Kidney epithelial cell (primary cell): ENCODE results near the gene EDNRB. TPM values are rescaled to one million over a fixed set of nuclear protein-coding genes. Genes with fewer than 3 reads are reported as not detected.
"Not testable (repeated sequence)": the region's sequence is repeated elsewhere in the genome, so short reads cannot be mapped to it uniquely, and the experiment has no call there.

Source experiments
- DNase-seq: peaks from one replicate; pipeline ENCODE4 v3.0.0-alpha.2; 2010; ENCODE audit warnings: low read depth
- H3K27me3 ChIP-seq: 2 replicates; pipeline ENCODE4 v1.6.0; 2011; ENCODE audit warnings: low read length; ENCODE audit not compliant: control insufficient read depth, insufficient read depth
- H3K36me3 ChIP-seq: 2 replicates; pipeline ENCODE4 v1.5.1; 2011; ENCODE audit warnings: low read length; ENCODE audit not compliant: control insufficient read depth, insufficient read depth
- H3K4me3 ChIP-seq: 2 replicates; pipeline ENCODE4 v1.5.1; 2011; ENCODE audit warnings: low read depth, mild to moderate bottlenecking, control low read depth, low read length
- CTCF ChIP-seq: IDR thresholded peaks from 2 replicates; pipeline ENCODE4 v1.5.1; 2011; ENCODE audit warnings: mild to moderate bottlenecking, moderate library complexity, low read length, control low read depth, inconsistent platforms; ENCODE audit not compliant: insufficient read depth, poor library complexity, severe bottlenecking
- total RNA-seq: library from RNA; depleted of rRNA; stranded (reverse); fragments of >200 nt; gene quantifications from 2 replicates; pipeline ENCODE4 v1.2.3, GENCODE V29; 2015

The EDNRB gene
- total RNA-seq, 1 donor from 2014 or later: 0.75 TPM

GRCh38 chr13:77857531-77858209, 61.0 kb downstream of the EDNRB start:
- no peak for TF ChIP-seq CTCF
- no peak for DNase-seq
- Histone ChIP-seq H3K27me3 (no peaks in the 10 kb centered on the region), H3K36me3 (no peaks in the 10 kb centered on the region), H3K4me3 (no peak overlapping the region)

- DNase-seq: no peak
- Histone ChIP-seq H3K27me3 (no peaks in the 10 kb centered on the region), H3K4me3 (no peak overlapping the region), H3K36me3 (no peaks in the 10 kb centered on the region)
- no peak for TF ChIP-seq CTCF
Observed at GRCh38 chr13:77853703-77854102, 64.9 kb downstream of the EDNRB start.

GRCh38 chr13:77848050-77848449, 70.6 kb downstream of the EDNRB start:
- H3K36me3 ChIP-seq, H3K4me3 ChIP-seq, H3K27me3 ChIP-seq, DNase-seq: not testable (repeated sequence)

- Histone ChIP-seq H3K27me3 (no peaks in the 10 kb centered on the region), H3K4me3 (no peak overlapping the region), H3K36me3 (no peaks in the 10 kb centered on the region)
- TF ChIP-seq CTCF: no peak
- DNase-seq: no peak
Observed at GRCh38 chr13:77846173-77846572, 72.5 kb downstream of the EDNRB start.

Other genes with a start within 250 kb of the EDNRB start
- gene SLAIN1, start 221.1 kb downstream of the EDNRB start, total RNA-seq: 17.1 TPM in 2 replicates